GM19328 (cell line): Measurements from ENCODE around the gene PANX1.
"Not testable (repeated sequence)": the region's sequence is repeated elsewhere in the genome, so short reads cannot be mapped to it uniquely, and the experiment has no call there.

ENCODE experiments used
- ATAC-seq: cut with Tn5 transposase; IDR thresholded peaks from one replicate; pipeline ENCODE4 v1.9.1; 2021; ENCODE audit warnings: mild to moderate bottlenecking, moderate library complexity; ENCODE audit not compliant: unreplicated experiment

Gene PANX1

DNA sequence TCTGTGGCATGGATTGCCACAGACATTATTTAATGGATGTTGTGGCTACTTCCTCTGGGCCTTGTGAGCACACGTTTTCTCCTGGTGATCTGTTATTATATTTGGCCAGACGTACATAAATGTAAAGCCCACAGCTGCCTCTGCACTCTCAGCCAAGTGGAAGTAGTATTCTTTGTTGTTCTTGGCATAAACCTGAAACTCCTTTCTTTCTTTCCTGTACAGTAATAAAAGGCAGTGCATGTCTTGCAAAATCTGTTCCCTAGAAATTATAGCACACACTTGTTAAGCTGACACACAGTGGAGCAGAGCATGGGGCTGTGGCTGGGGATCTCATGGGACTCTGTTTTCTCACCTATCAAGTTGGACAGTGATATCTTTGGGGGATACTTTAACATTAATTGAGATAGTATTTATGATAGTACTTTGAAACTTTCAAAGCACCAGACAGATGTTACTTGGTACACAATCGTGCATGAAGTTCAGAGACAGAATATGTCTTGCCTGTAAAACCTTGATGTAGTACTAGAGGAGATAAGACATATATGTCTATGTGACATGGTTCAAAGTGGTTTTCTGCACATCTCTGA, 20.9 kb downstream of the PANX1 start:
- ATAC-seq, result no peak

DNA sequence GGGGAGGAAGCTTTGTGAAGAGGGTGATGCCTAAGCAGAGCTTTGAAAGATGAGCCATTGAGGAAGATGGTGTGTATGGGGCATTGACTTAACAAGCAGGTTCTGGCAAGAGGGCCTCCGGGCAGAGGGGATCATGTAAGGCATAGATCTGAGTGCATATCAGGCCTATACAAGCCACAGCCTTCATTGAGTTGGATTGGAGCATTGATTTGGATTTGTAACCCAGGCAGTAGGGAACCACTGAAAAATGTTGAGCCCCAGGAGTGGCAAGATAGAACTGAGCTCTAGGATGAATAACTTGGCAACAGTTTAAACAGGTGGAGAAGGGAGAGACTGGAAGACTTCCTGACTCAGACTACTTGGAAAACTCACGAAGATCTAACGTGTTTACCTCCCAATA, 21.4 kb downstream of the PANX1 start:
- no peak for ATAC-seq

DNA sequence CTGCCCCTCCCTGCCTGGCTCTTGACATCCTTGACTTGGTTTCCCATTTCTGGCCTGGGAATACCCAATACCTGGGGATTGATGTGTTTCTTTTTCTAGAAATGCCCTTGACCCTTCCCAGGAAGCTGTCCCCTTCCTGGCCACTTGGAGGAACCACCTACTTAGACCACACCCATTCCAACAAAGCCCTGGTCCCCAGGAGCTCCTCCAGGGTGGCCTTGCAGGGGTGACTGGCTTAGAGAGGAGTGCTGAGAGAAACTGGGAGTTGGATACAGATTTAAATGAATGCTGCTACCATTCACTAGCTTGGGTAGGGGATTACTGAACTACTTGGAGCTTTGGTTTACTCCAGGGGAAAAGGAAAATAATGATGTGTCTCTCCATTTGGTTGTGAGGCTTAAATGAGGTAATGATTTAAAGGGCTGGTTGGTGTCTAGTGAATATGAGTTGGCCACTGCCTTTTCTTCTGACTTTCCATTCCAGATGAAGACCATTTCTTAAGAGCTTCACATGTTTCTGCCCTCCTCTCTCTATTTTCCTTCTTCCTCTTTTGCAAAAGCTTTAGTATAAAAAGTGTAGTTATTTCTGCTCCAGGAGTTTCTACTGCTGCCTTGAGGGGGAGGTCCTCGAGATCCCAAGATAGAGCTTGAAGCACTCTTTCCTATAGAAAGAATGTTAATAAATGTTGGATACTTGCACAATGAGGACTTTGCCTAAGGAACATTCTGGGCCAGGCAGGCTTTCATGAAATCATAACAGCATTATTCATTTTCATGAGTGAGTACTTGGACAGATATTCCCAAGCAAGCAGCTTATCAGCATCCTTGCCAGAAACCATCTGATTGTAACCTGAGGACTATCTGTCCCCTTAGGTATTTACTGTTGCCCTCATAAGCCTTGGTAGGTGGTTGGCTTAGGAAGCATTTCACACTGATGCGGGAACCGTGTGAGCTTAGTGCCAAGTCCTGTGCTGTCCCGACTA, 22.4 kb downstream of the PANX1 start:
- ATAC-seq, result no peak

DNA sequence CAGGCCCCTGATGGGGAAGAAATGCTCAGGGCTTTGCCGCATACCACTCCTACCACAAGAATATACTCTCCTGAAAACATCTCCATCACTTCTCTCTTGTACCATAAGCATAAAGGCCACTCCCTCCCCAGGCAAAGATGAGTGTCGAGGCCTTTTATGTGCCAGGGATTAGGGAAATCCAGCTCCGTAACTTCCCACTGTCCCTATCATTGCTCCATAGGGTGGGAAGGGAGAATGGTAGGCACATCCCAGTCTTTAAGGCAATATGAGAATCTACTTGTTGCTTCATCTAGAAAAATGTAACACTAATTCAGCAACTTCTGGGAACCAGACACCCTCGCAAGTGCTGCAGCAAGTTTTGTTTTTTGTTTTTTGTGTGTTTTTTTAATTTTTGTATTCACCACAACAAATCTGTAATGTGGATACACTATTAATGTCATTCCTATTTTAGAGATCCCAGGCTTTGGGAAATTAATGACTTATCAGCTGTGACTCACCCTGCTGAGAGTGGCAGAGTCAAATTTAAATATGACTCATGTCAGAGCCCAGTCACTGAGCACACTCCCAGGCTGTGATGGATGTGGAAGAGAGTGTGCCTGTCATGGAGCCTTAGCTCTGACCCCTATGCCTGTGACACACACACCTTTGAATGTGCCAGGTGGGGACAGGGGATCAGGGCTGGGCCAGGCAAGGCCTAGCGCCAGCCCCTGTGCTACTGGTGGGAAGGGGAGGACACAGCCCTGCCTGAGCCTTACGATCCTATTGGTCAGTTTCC, 23.4 kb downstream of the PANX1 start:
- no peak for ATAC-seq

DNA sequence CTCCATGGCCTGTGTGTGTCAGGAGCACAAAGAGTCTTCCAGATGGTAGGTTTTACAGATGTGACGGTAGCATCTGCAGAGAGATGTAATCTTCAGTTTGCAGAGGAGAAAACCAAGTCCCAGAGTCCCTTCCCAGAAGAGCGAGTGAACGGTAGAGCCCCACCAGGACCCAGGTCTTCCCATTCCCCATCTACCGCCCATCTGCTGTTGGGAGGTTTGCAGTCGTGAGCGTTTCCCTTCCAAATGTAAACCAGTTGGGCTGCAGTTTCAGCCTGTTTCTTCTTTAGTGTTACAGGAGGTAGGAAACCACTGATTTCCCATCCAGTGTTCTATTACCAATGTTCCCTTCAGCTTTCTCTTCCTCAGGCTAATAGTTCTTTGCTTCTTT, 24.0 kb downstream of the PANX1 start:
- no peak for ATAC-seq

DNA sequence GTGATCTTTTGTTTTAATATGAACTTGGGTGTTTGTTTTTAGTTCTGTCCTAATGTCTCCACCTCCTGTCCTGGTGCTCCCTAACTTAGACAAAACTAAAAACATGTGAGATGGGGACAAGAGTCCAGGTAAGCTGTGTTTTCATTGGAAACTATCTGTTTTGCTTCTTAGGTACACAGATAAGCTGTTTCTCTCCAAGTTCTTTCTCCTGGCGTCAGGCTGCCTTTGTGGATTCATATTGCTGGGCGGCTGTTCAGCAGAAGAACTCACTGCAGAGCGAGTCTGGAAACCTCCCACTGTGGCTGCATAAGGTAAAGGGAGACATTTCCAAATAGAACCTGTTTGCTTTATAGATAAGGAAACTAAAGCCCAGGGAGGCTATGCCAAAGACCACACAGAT, 24.7 kb downstream of the PANX1 start:
- ATAC-seq, result no peak

DNA sequence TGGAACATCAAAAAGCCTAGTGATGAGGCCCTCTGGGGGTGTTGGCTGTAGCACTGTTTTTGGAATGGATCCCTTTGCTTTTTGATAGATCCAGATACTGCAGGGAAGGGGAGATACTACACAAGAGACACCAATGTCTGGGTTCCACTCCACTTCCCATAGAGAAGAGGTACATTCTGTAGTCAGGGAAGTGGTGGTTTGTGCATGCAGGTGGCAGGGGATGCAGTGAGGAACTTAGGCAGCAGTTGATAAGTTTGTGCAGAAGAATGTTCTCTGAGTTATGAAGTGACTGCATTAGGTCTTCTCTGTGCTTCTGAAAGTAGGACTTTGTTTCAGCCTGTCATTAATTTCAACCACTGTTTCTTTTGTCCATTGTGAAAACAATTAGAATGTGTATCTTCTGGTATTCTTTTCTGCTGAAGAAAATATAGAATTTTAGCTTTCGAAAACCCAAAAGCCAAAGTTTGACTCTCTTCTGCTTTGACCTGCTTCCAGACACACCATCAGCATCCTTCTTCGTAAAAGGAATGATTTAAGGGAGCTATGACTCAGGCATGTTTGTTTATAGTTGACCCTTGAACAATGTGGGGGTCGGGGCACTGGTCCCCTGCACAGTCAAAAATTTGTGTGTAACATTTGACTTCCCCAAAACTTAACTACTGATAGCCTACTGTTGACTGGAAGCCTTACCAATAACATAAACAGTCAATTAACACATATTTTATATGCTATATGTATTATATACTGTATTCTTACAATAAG, 25.6 kb downstream of the PANX1 start:
- no peak for ATAC-seq

DNA sequence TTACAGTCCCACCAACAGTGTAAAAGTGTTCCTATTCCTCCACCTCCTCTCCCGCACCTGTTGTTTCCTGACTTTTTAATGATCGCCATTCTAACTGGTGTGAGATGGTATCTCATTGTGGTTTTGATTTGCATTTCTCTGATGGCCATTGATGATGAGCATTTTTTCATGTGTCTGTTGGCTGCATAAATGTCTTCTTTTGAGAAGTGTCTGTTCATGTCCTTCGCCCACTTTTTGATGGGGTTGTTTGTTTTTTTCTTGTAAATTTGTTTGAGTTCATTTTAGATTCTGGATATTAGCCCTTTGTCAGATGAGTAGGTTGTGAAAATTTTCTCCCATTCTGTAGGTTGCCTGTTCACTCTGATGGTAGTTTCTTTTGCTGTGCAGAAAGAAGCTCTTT, 28.7 kb downstream of the PANX1 start:
- not testable (repeated sequence) for ATAC-seq

DNA sequence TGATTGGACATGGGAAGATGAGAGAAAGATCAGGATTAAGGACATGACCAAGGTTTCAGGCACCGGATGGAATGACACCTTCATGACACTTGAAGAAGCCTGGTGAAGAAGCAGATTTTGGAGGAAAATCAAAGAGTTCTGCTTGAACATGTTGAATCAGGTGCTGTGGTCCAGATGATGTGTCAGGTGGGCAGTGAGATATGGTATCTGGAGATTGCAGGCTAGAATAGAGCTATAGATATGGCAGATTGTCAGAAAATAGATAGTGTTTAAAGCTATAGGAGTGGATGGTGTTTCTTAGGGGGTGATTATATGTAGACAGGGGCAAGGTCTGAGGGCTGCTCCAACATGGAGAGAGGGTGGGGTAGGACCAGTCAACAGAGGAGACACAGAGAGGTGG, 40.2 kb downstream of the PANX1 start:
- ATAC-seq, result no peak

DNA sequence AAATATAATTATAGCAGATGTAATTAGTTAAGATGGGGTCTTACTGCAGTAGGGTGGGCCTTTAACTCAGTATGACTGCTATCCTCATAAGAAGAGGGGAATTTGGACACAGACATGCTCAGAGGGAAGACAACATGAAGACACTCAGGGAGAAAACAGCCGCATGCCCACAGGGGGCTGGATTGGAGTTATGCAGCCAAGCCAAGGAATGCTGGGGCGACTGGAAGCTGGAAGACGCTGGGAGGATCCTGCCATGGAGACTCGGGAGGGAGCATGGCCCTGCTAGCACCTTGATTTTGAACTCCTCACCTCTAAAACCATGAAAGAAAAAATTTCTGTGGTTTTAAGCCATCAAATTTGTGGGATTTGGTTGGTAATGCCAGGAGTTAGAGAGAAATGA, 40.9 kb downstream of the PANX1 start:
- ATAC-seq, result no peak

DNA sequence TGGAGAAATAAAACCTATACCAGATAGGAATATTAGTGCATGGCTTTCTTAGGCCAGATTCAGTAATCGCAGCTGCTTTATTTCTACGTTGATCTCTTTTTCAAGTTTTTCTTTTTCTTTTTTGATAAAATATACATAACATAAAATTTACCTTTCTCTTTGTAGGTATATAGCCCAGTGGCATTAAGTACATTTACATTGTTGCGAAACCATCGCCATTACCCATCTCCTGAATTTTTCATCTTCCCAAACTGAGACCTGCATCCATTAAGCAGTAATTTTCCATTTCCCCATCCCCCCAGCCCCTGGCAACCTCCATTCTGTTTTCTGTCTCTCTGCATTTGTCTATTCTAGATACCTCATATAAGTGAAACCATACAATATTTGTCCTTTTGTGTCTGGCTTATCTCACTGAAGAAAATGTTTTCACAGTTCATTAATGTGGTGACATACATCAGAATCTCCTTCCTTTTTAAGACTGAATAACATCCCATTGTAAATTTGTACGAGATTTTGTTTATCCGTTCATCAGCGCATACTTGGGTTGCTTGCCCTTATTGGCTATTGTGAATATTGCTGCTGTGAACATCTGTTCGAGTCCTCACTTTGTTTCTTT, 41.4 kb downstream of the PANX1 start:
- no peak for ATAC-seq

DNA sequence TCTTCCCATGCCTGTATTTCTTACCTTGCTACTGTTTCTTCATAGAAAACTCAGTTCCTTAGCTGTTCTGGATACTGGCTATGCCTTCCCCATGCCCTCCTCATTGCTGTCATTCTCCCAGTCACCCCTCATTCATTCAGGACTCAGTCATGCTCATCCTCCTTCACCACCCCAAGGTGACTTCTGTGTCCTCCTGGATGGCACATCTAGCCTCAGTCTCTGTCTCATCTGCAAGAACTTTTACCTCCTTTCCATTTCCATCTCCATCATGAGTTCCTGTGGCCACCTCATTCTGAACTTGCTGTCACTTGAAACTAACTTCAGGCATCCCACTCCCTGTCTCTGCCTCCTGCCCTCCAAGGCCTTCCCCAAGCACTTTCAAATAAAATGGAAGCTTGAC, 42.3 kb downstream of the PANX1 start:
- ATAC-seq, result no peak

DNA sequence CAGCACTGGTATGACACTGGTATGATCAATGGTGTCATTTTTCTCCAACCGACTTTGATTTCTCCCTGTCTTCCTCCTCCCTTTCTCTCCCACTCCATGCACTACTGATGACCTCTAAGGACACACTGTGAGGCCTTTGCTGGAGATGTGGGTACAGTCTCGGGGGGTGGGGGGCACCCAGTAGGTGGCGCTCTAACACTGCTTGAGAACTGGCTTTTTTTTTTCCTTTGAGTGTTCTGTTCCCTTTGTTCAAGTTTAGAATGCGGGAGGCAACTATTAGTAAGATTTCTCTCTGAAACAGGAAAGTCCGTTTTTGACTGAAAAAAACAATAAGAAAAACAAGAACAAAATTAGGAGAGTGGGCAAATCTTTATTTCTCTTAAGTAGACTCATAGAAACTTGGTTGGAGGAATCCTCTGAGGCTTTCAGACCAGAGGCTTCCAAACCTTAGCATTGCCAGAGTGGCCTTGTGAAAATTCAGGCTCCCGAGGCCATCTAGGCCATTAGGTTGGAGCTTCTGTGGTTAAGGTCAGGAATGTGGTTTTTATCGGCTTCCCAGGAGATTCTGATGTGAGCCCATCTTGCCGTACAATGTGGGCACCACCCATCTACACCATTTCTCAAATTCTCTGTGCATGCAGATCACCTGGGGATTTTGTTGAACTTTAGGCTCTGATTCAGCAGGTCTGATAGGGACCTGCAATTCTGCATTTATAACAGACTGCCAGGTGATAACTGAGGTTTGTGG, 43.2 kb downstream of the PANX1 start:
- ATAC-seq, result no peak

DNA sequence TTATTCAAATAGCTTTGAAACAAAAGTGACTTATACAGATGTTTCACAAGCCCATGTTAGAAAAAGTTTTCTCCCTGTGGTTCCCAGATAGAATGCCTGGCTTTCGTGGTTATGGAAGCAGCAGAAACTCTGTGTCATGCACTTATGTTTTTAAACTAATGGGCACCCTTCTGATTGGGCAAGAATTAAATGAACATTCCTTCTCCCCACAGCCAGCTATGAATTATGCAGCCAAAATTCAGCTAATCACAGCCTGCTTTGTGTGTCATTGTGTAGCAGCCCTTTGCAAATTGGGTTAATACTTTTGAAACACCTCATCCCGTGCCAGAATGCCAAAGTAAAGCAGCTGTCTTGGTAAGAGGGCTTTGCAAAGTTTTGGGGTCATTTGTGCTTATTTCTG, 46.9 kb downstream of the PANX1 start:
- no peak for ATAC-seq

DNA sequence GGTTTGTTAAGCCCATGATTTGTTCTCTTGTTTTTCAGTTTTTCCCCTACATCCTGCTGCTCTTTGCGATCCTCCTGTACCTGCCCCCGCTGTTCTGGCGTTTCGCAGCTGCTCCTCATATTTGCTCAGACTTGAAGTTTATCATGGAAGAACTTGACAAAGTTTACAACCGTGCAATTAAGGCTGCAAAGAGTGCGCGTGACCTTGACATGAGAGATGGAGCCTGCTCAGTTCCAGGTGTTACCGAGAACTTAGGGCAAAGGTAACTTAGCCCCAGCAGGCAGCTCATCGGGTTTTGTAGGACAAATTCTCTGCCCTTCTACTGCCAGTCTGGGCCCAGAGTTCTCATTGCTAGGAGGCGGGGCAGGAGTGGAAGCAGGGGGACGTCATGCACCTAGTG, 49.7 kb downstream of the PANX1 start:
- no peak for ATAC-seq

DNA sequence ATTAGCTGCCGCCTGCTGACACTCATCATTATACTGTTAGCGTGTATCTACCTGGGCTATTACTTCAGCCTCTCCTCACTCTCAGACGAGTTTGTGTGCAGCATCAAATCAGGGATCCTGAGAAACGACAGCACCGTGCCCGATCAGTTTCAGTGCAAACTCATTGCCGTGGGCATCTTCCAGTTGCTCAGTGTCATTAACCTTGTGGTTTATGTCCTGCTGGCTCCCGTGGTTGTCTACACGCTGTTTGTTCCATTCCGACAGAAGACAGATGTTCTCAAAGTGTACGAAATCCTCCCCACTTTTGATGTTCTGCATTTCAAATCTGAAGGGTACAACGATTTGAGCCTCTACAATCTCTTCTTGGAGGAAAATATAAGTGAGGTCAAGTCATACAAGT, 51.1 kb downstream of the PANX1 start:
- no peak for ATAC-seq

DNA sequence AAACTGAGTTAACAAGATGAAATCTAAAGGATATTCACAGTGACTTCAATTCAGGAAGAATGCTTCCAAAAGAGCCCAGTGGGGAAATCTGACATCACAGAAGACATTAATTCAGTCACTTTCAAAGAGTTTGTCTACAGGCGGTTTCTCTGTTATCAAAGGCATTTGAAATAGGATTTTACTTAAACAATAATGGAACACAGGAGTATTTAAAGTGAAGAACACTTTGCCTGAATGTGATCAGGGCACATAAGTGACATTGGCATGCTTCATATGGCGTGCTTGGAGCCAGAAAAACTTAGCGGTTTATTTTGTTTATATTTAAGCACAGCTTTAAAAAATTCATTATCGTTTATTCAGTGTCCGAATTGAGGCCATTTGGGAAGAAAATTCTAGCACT, 52.9 kb downstream of the PANX1 start:
- no peak for ATAC-seq

DNA sequence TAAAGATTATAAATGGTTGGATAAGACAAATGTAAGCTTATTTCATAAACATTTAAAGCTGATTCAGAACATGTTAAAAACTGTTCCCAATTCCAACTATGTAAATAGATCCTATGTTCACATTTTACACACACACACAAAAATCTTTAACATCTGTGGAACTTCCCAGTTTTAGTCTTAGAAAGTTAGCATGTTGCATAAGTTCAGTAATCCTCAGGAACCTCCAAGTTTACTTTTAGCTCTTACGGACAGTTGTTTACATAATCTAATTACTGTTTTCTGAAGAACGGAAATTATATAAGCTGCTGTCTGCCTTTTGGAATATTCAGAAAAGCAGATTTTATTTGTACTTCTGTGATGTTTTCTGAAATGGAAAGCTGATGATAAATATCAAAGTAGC, 53.3 kb downstream of the PANX1 start:
- no peak for ATAC-seq

DNA sequence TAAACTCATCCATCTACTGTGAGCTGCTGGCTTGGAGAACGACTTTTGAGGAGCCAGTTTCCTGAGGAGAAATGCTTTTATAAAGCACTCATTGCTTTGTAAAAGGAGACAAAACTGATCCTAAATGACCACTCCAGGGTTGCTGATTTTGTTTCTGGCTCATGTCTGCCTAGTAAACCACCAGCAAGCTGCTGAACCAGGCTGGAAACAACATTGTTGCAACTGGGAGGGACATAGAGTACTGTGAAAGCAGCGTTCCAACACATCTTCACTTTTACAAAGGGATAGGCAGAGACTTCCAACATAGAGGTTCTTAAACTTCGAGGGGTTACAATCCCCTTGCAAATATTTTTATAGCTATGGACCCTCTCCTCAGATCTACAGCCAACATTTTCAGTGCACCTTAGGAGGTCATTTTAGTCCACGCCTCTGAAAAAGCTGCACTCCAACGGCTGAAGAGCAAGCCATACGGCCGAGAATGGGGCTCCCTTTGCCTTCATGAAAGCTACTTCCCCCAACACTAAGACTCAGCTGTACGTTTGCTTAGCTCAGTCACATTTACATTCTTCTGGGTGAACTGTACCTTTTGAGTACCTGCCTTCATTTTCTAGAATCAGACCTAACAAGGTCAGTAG, 54.7 kb downstream of the PANX1 start:
- ATAC-seq, result no peak
